ENCODE measurements around the gene ERC1.
"Not testable (repeated sequence)": the region's sequence is repeated elsewhere in the genome, so short reads cannot be mapped to it uniquely, and the experiment has no call there.

The ERC1 gene

DNA sequence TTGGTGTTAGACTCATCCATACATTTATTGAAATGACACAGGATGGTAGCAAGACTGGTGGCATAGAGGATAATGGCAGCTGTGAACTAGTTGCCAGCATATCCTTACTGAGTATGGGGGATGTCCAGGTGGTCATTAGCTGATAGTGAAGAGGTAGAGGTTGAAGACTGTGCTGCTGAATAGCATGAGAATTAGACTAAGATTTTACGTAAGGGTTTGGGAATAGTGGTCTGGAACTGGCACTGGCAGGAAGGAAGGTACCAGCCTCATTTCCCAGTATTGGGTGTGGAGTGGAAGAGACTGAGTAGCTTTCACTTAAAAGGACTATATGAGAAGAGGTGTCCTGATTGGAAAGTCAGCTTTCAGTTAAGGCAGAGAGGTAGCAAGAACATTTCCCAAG is 6.5 kb downstream of the ERC1 start:
- Mint-ChIP-seq H3K9me3 (no peaks in the 10 kb centered on the region), H3K4me3 (no peak overlapping the region), H3K4me1 (ENCODE audit: low read depth) (peaks cover 40% of the 10 kb centered on the region), H3K27me3 (no peaks in the 10 kb centered on the region), H3K27ac (no peak overlapping the region), H3K36me3 (ENCODE audit: low read depth) (peaks cover 10% of the 10 kb centered on the region)
- no peak for DNase-seq

DNA sequence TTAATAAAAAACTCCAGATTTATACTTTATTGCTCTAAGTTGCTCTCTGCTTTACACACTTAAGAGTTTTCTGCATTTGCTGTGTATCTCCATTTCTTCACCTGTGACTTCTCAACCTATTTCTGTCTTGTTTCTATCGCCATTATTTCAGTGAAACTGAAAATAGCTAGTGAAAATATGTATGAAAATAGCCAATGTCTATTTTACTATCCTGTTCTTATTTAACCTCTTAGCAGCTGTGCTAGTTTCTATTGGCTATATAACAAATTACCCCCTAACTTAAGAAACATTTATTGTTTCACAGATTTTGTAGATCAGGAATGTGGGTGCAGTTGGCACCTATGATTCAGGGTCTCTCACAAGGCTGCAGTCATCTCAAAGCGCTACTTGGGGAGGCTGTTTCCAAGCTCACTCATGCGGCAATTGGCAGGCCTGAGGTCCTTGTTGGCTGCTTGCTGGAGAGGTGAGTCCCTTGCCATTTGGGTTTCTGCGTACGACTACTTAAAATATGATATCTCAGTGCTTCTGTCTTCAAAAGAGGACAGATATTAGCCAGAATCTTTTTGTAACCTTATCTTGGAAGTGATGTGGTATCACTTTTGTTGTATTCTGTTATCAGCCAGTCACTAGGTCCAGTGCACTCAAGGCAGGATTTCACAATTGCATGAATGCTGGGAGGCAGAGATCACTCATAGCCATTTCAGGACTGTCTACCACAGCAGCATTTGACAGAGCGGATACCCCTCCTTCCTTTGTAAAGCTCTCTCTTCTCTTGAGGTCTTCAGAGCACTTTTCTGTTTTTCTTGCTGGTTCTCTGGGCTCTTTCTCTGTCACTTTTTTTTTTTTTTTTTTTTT is 7.2 kb downstream of the ERC1 start:
- Mint-ChIP-seq H3K9me3 (no peaks in the 10 kb centered on the region), H3K4me1 (ENCODE audit: low read depth) (peaks cover 35% of the 10 kb centered on the region), H3K36me3 (ENCODE audit: low read depth) (peaks cover 10% of the 10 kb centered on the region), H3K4me3 (no peak overlapping the region), H3K27me3 (no peaks in the 10 kb centered on the region), H3K27ac (no peak overlapping the region)
- DNase-seq, result no peak

DNA sequence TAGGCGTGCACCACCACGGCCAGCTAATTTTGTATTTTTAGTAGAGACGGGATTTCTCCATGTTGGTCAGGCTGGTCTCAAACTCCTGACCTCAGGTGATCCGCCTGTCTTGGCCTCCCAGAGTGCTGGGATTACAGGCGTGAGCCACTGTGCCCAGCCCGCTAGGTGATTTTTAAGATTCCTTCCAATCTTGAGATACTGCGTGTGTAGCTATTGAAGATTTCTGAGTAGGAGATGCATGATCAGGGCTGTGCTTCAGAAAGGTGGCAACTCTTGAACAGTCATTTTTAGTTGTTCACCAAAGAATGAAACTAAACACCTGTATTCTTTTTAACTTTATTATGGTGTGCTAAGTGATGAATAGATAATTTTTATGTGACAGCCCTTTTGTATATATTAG is 8.7 kb downstream of the ERC1 start:
- H3K27me3 Mint-ChIP-seq, DNase-seq, H3K9me3 Mint-ChIP-seq, H3K27ac Mint-ChIP-seq, H3K4me3 Mint-ChIP-seq: not testable (repeated sequence)
- Mint-ChIP-seq H3K4me1 (ENCODE audit: low read depth) (peaks cover 37% of the 10 kb centered on the region), H3K36me3 (ENCODE audit: low read depth) (peaks cover 13% of the 10 kb centered on the region)

DNA sequence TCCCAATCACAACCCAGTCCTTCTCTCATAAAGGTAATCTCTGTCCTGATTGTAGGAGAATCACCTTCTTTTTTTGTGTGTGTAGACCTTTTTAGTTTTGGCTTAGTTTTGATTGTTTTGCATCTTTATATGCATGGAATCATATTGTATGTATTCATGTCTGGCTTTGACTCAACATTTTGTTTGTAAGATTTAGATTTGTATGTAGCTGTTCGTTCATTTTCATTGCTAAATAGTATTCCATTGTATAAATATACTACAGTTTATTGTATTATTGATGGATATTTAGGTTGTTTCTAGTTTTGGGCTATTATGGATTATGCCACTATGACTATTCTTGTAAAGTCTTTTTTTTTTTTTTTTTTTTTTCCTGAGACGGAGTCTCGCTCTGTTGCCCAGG is 10.5 kb downstream of the ERC1 start:
- DNase-seq, result no peak
- Mint-ChIP-seq H3K27me3 (no peaks in the 10 kb centered on the region), H3K27ac (no peak overlapping the region), H3K36me3 (ENCODE audit: low read depth) (peaks cover 15% of the 10 kb centered on the region), H3K4me1 (ENCODE audit: low read depth) (peaks cover 28% of the 10 kb centered on the region), H3K4me3 (no peak overlapping the region), H3K9me3 (no peaks in the 10 kb centered on the region)

DNA sequence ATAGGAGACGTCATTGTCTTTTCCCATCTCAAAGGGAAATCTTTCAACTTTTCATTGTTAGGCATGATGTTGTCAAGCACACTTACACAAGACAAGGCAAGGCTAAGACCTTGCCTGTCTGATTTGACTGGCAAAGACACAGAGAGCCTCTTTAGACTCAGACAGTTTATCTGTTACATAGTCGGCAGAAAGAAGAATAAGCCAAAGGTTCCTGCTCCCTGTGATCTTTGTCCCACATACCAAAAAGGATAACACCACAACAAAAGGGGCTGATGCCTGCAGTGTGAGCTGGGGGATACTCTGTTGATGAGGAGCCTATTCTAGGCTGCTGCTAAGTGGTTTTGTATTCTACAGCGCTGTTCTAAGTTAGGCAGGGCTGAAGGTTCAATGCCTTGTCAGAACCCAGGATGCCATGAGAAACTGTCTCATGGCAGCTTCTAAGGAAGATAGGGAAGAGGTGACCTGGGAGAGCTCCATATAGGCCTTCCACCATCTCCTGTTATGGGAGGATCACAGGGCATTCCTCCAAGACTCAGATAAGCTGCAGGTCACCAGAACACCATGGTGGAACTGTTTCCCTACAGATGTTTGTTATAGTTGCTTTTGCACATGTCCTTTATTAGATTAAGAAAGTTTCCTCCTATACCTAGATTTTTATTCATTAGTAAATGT is 12.7 kb downstream of the ERC1 start:
- Mint-ChIP-seq H3K36me3 (ENCODE audit: low read depth) (peaks cover 15% of the 10 kb centered on the region), H3K27ac (no peak overlapping the region), H3K9me3 (no peaks in the 10 kb centered on the region), H3K27me3 (no peaks in the 10 kb centered on the region), H3K4me3 (no peak overlapping the region), H3K4me1 (ENCODE audit: low read depth) (peaks cover 13% of the 10 kb centered on the region)
- DNase-seq, result no peak

DNA sequence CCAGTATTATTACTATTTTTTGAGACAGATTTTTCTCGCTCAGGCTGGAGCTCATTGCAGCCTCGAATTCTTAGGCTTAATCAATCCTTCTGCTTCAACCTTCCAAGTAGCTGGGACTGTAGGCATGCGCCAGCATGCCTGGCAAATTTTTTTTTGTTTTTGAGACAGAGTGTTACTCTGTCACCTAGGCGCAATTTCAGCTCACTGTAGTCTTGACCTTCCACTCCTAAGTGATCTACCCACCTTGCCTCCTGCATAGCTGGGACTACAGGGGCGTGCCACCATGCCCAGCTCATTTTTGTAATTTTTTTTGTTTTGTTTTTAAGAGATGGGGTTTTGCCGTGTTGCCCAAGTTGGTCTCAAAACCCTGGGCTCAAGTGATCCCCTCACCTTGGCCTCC is 15.2 kb downstream of the ERC1 start:
- no peak for DNase-seq
- Mint-ChIP-seq H3K9me3 (no peaks in the 10 kb centered on the region), H3K27me3 (no peaks in the 10 kb centered on the region), H3K27ac (no peak overlapping the region), H3K4me1 (ENCODE audit: low read depth) (peaks cover 7% of the 10 kb centered on the region), H3K36me3 (ENCODE audit: low read depth) (peaks cover 10% of the 10 kb centered on the region), H3K4me3 (no peak overlapping the region)

DNA sequence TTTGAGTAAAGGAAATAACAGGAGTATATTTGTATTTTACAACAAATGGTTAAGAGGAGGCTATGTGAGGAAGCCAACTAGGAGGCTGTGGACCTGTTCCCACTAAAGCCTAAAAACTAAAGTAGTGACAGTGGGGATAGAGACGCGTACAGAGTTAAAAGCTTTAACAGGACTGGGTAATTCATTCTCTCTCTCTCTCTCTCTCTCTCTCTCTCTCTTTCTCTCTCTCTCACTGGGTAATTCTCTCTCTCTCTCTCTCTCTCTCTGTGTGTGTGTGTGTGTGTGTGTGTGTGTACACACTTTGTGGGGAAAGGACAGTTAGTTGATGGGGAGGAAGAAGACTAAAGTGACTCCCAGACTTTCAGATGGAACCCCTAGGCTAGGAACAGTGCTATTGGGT is 16.3 kb downstream of the ERC1 start:
- no peak for DNase-seq
- Mint-ChIP-seq H3K4me1 (ENCODE audit: low read depth) (peaks cover 7% of the 10 kb centered on the region), H3K27ac (no peak overlapping the region), H3K27me3 (no peaks in the 10 kb centered on the region), H3K36me3 (ENCODE audit: low read depth) (peaks cover 8% of the 10 kb centered on the region), H3K9me3 (no peaks in the 10 kb centered on the region), H3K4me3 (no peak overlapping the region)

DNA sequence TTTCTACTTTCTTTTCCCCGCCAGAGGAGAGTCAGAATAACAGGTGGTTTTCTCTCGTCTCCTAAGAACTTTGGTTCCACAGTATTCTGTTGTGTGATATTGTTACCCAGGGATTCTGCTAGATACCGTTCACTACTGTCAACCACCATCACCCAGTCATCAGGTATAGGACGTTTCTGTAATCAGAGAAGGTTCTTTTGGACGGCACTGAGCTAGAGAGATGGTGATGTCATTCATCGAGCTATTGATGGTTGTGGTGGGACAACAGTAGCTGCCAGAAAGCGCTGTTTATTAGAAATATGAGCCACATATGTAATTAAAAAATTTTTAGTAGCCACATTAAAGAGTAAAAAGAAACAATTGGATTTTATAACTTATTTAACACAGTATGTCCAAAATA is 17.0 kb downstream of the ERC1 start:
- H3K27me3 Mint-ChIP-seq, result no peaks in the 10 kb centered on the region
- no peak overlapping the region for H3K4me3 Mint-ChIP-seq
- H3K4me1 Mint-ChIP-seq (ENCODE audit: low read depth), result peaks cover 7% of the 10 kb centered on the region
- H3K27ac Mint-ChIP-seq, result no peak overlapping the region
- DNase-seq, result no peak
- H3K36me3 Mint-ChIP-seq (ENCODE audit: low read depth), result peaks cover 8% of the 10 kb centered on the region
- no peaks in the 10 kb centered on the region for H3K9me3 Mint-ChIP-seq

DNA sequence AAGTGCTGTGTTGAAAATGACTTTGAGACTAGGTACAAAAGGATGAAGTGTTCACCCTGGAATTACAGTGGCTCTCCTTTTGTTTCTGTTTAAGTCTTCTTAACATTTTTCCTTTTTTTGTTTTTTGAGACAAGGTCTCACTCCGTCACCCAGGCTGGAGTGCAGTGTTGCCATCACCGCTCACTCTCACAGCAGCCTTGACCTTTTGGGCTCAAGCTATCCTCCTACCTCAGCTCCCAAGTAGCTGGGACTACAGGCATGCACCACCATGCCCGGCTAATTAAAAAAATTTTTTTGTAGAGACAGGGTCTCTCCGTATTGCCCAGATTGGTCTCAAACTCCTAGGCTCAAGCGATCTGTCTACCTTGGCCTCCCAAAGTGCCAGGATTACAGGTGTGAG is 20.1 kb downstream of the ERC1 start:
- H3K27ac Mint-ChIP-seq, result no peak overlapping the region

DNA sequence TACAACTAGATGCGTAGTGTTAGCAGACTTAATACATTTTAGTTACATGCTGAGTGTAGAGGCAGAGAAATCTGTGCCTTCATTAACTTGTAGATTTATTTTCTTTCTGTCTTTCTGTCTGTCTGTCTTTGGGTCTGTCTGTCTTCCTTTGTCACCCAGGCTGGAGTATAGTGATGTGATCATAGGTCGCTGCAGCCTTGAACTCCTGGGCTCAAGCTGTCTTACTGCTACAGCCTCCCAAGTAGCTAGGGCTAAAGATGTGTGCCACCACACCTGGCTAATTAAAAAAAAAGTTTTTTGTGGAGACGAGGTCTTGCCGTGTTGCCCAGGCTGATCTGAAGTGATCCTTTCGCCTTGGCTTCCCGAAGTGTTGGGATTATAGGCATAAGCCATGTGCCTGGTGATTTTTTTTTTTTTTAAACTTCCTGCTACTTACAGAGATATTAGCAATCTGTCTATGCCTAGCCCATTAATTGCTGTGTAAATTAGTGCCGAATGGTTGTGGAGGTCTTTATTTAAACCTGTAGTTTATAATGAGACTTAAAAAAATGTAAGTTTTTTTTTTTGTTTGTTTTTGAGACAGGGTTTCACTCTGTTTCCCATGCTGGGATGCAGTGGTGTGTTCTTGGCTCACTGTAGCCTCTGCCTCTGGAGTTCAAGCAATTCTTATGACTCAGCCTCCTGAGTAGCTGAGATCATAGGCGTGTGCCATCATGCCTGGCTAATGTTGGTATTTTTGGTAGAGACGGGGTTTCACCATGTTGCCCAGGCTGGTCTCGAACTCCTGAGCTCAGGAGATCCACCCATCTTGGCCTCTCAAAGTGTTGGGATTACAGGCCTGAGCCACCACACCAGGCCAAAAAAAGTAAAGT is 22.8 kb downstream of the ERC1 start:
- Mint-ChIP-seq H3K27ac (no peak overlapping the region), H3K4me1 (ENCODE audit: low read depth) (peaks cover 4% of the 10 kb centered on the region), H3K4me3 (no peak overlapping the region), H3K27me3 (no peaks in the 10 kb centered on the region), H3K9me3 (no peaks in the 10 kb centered on the region), H3K36me3 (ENCODE audit: low read depth) (peaks cover 8% of the 10 kb centered on the region)
- no peak for DNase-seq

More for the DNA sequence above, 20.1 kb downstream of the ERC1 start:
- H3K36me3 Mint-ChIP-seq (ENCODE audit: low read depth), result peaks cover 6% of the 10 kb centered on the region
- no peaks in the 10 kb centered on the region for H3K27me3 Mint-ChIP-seq
- peaks cover 4% of the 10 kb centered on the region for H3K4me1 Mint-ChIP-seq (ENCODE audit: low read depth)
- H3K9me3 Mint-ChIP-seq, result no peaks in the 10 kb centered on the region
- no peak overlapping the region for H3K4me3 Mint-ChIP-seq
- no peak for DNase-seq

DNA sequence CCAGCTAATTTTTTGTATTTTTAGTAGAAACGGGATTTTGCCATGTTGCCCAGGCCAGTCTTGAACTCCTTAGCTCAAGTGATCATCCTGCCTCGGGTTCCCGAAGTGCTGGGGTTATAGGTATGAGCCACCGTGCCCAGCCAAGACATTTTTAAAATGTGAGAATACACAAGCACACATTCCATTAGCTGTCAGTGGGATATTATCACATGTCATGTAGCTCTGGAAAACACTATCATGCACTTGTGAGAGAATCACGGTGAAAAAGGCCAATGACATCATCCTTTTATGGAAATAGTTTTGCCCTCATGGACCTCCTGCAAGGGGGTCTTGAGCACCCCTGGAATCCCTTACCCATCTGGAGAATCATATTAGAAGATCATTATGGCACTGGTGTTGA is 28.3 kb downstream of the ERC1 start:
- Mint-ChIP-seq H3K36me3 (ENCODE audit: low read depth) (peaks cover 17% of the 10 kb centered on the region), H3K27ac (no peak overlapping the region)

DNA sequence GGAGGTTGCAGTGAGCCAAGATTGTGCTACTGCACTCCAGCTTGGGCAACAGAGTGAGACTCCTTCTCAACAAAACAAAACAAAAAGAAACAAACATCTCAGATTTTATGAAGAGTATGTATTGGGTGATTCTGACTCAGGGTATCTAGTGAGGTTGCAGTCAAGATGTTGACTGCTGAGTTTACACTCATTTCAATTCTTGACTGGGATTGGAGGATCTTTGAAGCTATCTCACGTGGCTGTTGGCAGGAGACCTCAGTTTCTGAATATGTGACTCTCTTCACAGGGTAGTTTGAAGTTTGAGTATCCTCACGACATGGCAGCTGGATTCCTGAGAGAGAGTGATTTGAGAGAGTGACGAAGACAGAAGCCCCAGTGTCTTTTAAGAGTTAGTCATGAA is 29.4 kb downstream of the ERC1 start:
- H3K9me3 Mint-ChIP-seq, result no peaks in the 10 kb centered on the region
- H3K4me1 Mint-ChIP-seq (ENCODE audit: low read depth), result peaks cover 5% of the 10 kb centered on the region
- DNase-seq, result no peak
- H3K27ac Mint-ChIP-seq, result no peak overlapping the region
- H3K4me3 Mint-ChIP-seq, result no peak overlapping the region
- no peaks in the 10 kb centered on the region for H3K27me3 Mint-ChIP-seq
- H3K36me3 Mint-ChIP-seq (ENCODE audit: low read depth), result peaks cover 17% of the 10 kb centered on the region

More for the DNA sequence above, 28.3 kb downstream of the ERC1 start:
- Mint-ChIP-seq H3K4me3 (no peak overlapping the region), H3K4me1 (ENCODE audit: low read depth) (peaks cover 5% of the 10 kb centered on the region), H3K27me3 (no peaks in the 10 kb centered on the region), H3K9me3 (no peaks in the 10 kb centered on the region)
- DNase-seq, result no peak

DNA sequence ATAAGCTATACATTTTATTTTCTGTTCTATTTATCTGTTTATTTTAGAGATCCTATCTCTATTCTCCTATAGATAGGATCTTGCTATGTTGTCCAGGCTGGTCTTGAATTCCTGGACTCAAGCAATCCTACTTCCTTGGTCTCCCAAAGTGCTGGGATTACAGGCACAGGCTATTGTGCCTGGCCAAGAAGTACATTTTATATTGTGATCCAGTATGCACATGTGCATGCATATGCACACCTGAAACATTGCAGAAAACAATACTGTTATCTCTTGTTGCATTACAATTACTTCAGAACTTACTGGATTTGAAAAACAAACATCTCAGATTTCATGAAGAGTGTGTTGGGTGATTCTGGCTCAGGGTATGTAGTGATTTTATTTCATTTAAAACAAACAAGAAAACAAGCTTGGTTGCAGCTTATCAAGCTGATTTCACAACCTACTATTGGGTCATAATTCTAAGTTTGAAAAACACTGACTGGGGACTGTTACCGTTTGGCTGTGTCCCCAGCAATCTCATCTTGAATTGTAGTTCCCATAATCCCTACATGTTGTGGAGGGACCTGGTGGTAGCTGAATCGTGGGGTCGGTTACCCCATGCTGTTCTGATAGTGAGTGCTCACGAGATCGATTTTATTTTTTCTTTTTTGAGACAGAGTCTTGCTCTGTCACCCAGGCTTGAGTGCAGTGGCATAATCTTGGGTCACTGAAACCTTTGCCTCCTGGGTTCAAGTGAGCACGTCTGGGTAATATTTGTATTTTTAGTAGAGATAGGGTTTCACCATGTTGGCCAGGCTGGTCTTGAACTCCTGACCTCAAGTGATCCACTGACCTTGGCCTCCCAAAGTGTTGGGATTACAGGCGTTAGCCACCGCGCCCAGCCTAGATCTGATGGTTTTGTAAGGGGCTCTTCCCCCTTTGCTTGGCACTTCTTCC is 31.3 kb downstream of the ERC1 start:
- H3K4me3 Mint-ChIP-seq, result no peak overlapping the region
- no peaks in the 10 kb centered on the region for H3K9me3 Mint-ChIP-seq
- H3K27me3 Mint-ChIP-seq, result no peaks in the 10 kb centered on the region
- no peak overlapping the region for H3K27ac Mint-ChIP-seq
- peaks cover 19% of the 10 kb centered on the region for H3K36me3 Mint-ChIP-seq (ENCODE audit: low read depth)
- DNase-seq, result no peak
- peaks cover 5% of the 10 kb centered on the region for H3K4me1 Mint-ChIP-seq (ENCODE audit: low read depth)

DNA sequence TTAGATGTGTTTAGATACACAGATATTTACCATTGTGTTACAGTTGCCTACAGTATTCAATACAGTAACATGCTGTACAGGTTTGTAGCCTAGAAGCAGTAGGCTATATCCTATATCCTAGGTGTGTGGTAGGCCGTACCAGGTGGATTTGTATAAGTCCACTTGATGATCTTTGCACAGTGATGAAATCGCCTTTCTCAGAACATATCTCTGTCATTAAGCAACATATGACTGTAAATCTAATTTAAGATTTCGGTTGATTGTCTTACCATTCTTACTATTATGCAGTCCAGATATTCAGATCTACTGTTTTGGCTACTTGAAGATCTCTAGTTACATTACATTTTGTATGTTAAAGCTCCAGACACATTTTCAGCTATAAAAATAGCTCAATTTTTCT is 39.8 kb downstream of the ERC1 start:
- Mint-ChIP-seq H3K27ac (no peak overlapping the region), H3K9me3 (no peaks in the 10 kb centered on the region), H3K27me3 (no peaks in the 10 kb centered on the region), H3K36me3 (ENCODE audit: low read depth) (peaks cover 53% of the 10 kb centered on the region), H3K4me1 (ENCODE audit: low read depth) (no peaks in the 10 kb centered on the region), H3K4me3 (no peak overlapping the region)
- DNase-seq, result no peak
